Neural crest cell (in vitro differentiated cells): Measurements from ENCODE around the gene RNF121. TPM values are rescaled to one million over a fixed set of nuclear protein-coding genes. Genes with fewer than 3 reads are reported as not detected.
A peak's percentile ranks its signal among the peaks of the same experiment; 100 is the strongest.

Source experiments
- DNase-seq: peaks from one replicate; pipeline ENCODE4 v3.0.0; 2021; ENCODE audit warnings: low read depth, mixed read lengths, low spot score
- H3K27ac Mint-ChIP-seq: one replicate; pipeline ENCODE4 v1.8.0; 2021; ENCODE audit warnings: mild to moderate bottlenecking, mixed read lengths; ENCODE audit not compliant: unreplicated experiment
- H3K27me3 Mint-ChIP-seq: 2 replicates; pipeline ENCODE4 v1.8.0; 2021; ENCODE audit warnings: low read depth, mild to moderate bottlenecking, mixed read lengths
- H3K36me3 Mint-ChIP-seq: 2 replicates; pipeline ENCODE4 v1.8.0; 2021; ENCODE audit warnings: low read depth, mild to moderate bottlenecking, mixed read lengths
- H3K4me1 Mint-ChIP-seq: 2 replicates; pipeline ENCODE4 v1.8.0; 2021; ENCODE audit warnings: mixed read lengths
- H3K4me3 Mint-ChIP-seq: one replicate; pipeline ENCODE4 v1.8.0; 2021; ENCODE audit warnings: mild to moderate bottlenecking, mixed read lengths
- H3K9me3 Mint-ChIP-seq: 2 replicates; pipeline ENCODE4 v1.8.0; 2021; ENCODE audit warnings: mixed read lengths
- CTCF ChIP-seq: fragments of 200-600 bp; sonication (generic); conservative IDR thresholded peaks from 2 replicates; pipeline ENCODE4 v1.5.0; 2021; ENCODE audit warnings: antibody characterized with exemption, mild to moderate bottlenecking
- total RNA-seq: library from RNA; stranded (reverse); gene quantifications from 2 replicates; pipeline ENCODE4 v1.2.1, GENCODE V29; 2021

The RNF121 gene
- total RNA-seq, 1 donor from 2014 or later = 48.8 TPM

- Mint-ChIP-seq H3K9me3 (no peaks in the 10 kb centered on the region), H3K4me1 (peaks cover 6% of the 10 kb centered on the region), H3K4me3 (peak overlapping the region; percentile 13), H3K36me3 (peaks cover 28% of the 10 kb centered on the region), H3K27me3 (peaks cover 10% of the 10 kb centered on the region), H3K27ac (no peak overlapping the region)
- no peak for TF ChIP-seq CTCF
- DNase-seq = no peak
Measured at GRCh38 chr11:72005347-72006260, 76.8 kb downstream of the RNF121 start.

- peaks cover 28% of the 10 kb centered on the region for H3K36me3 Mint-ChIP-seq
- H3K4me1 Mint-ChIP-seq = peaks cover 6% of the 10 kb centered on the region
- no peak for DNase-seq
- no peak overlapping the region for H3K27ac Mint-ChIP-seq
- TF ChIP-seq CTCF = no peak
- peaks cover 10% of the 10 kb centered on the region for H3K27me3 Mint-ChIP-seq
- H3K4me3 Mint-ChIP-seq = peak overlapping the region; percentile 69
- H3K9me3 Mint-ChIP-seq = no peaks in the 10 kb centered on the region
Measured at GRCh38 chr11:72006309-72007088, 77.7 kb downstream of the RNF121 start.

DNA sequence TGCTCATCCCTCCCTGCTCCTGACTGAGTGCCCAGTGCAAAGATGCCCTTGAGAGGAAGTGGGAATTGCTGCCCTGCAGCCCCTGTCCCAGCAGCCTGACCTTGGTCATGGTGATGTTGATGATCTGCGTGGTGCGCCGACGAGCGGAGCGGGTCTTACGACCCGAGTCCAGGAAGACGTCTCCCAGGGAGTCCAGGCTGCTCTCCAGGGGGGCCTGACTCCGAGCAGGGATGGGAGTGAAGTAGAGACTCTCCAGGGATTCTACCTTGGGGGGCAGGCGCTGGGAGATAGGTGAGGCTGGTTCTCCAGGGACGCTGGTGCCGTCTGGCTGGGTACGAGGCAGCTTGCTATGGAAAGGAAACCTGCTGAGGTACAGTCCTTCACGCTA, 78.2 kb downstream of the RNF121 start:
- H3K27ac Mint-ChIP-seq = no peak overlapping the region
- H3K9me3 Mint-ChIP-seq = no peaks in the 10 kb centered on the region
- peaks cover 2% of the 10 kb centered on the region for H3K4me1 Mint-ChIP-seq
- H3K27me3 Mint-ChIP-seq = peaks cover 6% of the 10 kb centered on the region
- H3K4me3 Mint-ChIP-seq = peak overlapping the region; percentile 69
- peaks cover 24% of the 10 kb centered on the region for H3K36me3 Mint-ChIP-seq
- DNase-seq = no peak
- no peak for TF ChIP-seq CTCF

- peak overlapping the region; percentile 69 for H3K4me3 Mint-ChIP-seq
- no peaks in the 10 kb centered on the region for H3K9me3 Mint-ChIP-seq
- H3K4me1 Mint-ChIP-seq = no peaks in the 10 kb centered on the region
- TF ChIP-seq CTCF = no peak
- H3K27me3 Mint-ChIP-seq = peaks cover 6% of the 10 kb centered on the region
- no peak for DNase-seq
- peak overlapping the region; percentile 45 for H3K27ac Mint-ChIP-seq
- H3K36me3 Mint-ChIP-seq = peaks cover 21% of the 10 kb centered on the region
Measured at GRCh38 chr11:72007587-72007986, 78.7 kb downstream of the RNF121 start.

GRCh38 chr11:72008728-72009127, 79.9 kb downstream of the RNF121 start:
- DNase-seq = no peak
- no peaks in the 10 kb centered on the region for H3K9me3 Mint-ChIP-seq
- H3K4me3 Mint-ChIP-seq = no peak overlapping the region
- peaks cover 18% of the 10 kb centered on the region for H3K36me3 Mint-ChIP-seq
- no peaks in the 10 kb centered on the region for H3K4me1 Mint-ChIP-seq
- peaks cover 6% of the 10 kb centered on the region for H3K27me3 Mint-ChIP-seq
- no peak overlapping the region for H3K27ac Mint-ChIP-seq
- no peak for TF ChIP-seq CTCF
